Measurements from ENCODE around the gene OVOL3.

The OVOL3 gene

DNA sequence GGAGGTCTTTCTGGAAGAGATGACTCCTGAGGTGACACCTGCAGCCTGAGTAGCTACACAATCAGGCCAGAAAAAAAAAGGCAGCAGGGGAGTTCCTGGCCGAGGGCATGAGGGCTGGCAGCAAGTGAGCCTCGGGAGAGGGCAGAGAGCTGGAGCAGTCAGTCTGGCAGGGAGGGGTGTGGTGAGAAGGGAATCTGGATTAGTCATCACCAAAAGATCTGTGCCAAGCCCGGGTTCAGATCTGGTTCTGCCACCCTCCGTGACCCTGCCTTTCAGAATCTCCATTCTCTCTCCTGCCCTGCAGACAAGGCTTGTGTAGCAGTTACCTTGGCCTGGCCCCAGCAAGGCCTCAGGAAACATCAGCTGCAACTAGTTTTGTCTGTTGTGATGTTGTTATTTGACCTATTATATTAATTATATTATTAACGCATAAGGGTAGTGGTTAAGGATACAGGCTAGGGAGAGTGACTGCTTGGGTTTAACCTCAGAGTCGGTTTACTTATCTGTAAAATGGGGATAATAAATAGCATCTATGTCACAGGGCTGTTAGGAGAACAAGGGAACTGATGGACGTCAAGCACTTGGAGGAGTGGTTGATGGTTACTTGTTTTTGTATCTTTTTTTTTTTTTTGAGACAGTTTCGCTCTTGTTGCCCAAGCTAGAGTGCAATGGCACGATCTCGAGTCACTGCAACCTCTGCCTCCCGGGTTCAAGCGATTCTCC is 26.2 kb downstream of the OVOL3 start:
- peak; percentile 36 for DNase-seq

DNA sequence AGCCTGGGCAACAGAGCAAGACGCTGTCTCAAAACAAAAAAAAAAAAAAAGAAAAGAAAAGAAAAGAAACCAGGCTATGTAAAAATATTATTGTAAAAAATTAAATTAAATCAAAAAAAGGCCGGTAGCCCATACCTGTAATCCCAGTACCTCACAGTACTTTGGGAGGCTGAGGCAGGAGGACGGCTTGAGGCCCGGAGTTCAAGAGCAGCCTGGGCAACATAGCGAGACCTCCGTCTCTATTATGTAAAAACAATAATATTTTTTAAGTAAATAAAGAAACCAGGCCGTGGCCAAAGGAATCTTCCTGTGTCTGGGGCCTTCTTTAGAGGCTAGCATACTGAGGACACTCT is 28.2 kb downstream of the OVOL3 start:
- DNase-seq, result no peak

DNA sequence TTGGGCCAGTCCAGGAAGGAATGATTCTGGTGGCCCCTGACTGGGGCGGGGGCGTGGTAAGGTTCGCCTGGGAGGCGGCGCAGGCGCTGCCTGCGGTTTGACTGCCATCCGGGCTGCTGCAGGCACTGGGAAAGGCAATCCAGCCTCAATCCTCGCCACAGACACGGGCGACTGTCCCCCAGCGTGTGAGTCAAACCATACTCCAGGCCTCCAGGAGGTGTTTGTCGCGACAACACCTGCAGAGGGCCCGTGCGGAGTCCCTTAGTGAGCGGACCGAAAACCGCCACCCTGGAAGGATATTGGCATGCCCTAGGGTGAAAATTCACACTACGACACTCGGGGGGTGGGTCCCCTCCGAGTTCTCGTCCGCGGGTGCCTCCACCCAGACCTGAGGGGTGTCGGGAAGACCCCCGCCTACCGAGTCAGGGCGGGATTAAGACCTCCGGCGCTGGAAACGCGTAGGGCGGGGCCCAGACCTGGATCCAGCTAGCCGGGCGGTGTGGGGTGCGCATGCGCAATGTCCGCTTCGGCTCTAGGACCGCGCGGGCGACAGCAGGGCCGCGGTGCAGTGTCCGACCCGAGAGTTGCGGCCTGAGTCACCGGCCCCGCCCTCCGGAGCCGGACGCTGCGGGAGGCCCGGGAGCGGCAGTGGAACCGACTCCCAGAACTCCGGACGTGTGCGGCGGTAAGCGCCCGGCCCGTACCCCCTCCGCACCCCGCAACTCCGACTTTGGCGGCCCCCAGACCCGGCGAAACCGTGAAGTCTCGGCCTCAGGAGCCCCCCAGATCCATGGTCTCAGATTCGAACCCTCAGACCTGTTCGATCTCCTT is 28.7 kb downstream of the OVOL3 start, which contains the start of gene CAPNS1:
TSS of gene CAPNS1 (plus strand) at position 594 of the 831 bp plus-strand sequence. CDS start 946 bp downstream, outside the sequence.
- peak; percentile 87 for DNase-seq

DNA sequence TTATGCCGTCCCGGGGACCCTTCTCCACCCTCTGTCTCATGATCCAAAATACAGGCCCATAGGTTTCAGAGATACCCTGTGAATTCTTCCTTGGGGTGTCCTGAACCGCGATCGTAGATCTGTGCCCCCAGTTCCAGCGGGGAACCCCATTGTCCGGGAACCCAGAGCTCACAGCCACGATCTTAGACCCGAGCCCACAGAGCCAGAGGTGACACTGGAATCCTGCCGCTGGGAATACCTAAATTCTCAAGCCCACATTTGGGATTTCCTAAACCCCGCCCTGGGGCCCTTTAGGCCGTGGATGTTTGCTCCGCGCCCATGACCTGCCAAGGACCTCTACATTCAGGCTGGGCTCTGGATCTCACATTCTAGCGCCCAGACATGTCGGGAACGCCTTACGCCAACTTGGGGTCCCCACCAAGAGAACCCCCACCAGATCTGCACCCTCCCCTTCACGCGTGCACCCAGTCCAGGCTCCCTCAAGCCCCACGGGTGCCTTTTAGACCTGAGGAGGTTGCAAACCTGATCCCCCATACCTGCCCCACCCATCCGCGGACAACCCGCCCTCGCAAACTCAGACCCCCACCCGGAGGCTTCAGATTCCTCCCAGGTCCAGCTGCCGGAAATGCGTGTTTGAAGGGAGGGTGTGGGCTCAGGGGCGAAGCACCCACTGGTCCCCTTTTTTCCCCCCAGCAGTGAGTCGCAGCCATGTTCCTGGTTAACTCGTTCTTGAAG is 29.5 kb downstream of the OVOL3 start:
- peak; percentile 29 for DNase-seq

DNA sequence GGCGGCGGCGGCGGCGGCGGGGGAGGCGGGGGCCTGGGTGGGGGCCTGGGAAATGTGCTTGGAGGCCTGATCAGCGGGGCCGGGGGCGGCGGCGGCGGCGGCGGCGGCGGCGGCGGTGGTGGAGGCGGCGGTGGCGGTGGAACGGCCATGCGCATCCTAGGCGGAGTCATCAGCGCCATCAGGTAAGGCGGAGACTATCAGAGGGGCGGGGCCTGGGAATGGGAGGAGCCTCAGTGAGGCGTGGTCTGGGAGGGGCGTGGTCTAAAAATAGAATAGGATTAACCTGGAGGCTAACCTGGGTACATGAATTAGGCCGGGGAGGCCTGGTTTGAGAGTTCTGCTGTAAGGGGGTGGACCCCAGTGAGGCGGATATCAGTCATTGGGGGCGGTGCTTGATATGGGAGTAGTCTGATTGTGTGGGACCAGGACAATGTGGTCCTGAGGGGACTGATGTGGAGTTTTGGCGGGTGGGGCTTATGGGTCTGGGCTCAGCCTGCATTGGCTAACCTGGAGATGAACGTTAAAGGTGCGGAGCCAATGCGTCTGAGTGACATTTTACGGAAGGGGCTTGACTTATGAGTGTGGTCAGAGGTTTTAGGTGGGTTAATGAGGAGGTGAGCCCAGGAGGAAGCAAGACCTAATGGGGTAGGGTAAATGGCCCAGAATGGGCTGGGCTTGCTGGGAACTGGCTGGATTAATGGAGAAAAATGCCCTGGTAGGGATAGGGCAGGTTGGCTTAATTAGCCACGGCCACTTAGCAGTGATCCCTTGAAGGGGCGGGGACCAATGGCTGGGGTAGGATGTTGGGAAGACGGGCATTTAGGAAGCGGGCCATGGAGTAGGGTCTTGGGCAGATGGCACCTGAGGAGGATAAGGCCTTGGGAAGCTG is 30.3 kb downstream of the OVOL3 start:
- DNase-seq, result peak; percentile 33

DNA sequence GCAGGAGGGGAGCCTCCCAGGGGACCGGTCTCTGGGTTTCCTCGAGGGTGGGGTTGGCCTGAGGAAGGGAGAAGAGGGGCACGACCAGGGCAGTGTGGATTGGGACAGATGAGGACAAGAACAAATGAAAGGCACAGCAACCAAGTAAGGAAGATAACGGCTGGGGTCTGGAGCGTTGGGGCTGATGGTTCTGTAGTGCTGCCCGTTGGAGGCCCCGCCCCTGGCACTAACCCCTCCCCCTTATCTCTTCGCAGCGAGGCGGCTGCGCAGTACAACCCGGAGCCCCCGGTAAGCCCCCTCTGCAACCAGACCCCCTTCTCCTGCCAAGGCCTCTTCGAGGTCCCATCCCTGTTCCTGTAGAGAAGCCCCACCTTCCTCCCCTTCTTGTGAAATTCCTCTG is 31.1 kb downstream of the OVOL3 start:
- DNase-seq, result no peak

DNA sequence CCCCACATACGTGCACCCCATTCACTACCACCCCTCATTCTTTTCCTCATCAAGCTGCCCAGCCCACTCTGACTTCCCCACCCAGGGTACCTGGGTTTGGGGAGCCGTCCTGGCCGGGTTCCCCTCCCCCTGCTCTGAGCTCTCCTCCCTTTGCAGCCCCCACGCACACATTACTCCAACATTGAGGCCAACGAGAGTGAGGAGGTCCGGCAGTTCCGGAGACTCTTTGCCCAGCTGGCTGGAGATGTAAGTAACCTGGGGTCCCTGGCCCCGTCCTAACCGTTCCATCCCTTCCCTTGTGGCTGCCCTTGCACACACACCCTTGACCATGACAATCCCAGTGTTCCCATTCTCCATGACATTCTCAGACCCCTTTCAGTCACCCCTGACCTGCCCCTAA is 31.6 kb downstream of the OVOL3 start:
- DNase-seq, result no peak

DNA sequence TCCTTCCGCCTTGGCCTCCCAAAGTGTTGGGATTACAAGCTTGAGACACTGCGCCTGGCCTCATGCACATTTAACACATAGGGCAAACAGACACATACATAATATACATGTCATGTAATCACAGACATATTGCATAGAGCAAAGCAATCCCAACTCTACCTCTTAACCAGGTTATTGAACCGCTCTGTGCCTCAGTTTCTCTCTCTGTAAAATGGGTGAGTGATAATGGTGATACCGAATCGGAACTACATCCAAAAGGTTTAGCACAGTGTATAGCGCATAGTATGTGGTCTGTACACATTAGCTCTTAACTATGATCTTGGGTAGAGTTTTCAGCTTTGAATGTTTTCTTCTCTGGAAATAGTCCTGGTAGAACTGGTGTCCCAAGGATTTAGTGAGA is 33.7 kb downstream of the OVOL3 start:
- no peak for DNase-seq

DNA sequence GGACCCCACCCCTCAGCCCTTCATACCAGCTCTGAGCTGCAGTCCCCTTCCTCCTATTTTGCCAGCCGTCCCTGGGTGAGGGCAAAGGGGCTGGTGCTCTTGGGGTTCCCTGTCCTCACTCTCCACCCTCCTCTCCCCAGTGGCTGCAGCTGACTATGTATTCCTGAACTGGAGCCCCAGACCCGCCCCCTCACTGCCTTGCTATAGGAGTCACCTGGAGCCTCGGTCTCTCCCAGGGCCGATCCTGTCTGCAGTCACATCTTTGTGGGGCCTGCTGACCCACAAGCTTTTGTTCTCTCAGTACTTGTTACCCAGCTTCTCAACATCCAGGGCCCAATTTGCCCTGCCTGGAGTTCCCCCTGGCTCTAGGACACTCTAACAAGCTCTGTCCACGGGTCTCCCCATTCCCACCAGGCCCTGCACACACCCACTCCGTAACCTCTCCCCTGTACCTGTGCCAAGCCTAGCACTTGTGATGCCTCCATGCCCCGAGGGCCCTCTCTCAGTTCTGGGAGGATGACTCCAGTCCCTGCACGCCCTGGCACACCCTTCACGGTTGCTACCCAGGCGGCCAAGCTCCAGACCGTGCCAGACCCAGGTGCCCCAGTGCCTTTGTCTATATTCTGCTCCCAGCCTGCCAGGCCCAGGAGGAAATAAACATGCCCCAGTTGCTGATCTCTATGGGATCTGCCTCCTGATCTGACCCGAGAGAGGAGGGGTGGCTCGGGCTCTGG is 38.9 kb downstream of the OVOL3 start:
- DNase-seq, result no peak

DNA sequence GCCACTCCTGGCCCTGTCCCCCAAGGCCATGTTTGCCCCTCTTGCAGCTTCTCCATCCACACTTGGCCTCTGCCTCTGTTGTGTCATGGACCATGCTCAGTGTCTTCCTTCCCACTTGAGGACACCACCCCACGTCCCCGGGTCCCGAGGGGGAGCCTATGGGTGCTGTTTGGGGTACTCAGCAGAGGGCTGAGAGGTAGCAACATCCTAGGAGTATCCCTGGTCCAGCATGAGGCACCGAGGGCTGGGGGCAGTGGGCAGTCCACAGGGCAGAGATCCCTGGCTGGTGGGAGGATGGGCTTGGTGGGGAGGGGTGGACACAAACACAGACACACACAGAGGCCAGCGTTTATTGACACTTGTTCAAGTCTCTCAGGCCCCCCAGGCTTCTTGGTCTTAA is 39.6 kb downstream of the OVOL3 start:
- no peak for DNase-seq

DNA sequence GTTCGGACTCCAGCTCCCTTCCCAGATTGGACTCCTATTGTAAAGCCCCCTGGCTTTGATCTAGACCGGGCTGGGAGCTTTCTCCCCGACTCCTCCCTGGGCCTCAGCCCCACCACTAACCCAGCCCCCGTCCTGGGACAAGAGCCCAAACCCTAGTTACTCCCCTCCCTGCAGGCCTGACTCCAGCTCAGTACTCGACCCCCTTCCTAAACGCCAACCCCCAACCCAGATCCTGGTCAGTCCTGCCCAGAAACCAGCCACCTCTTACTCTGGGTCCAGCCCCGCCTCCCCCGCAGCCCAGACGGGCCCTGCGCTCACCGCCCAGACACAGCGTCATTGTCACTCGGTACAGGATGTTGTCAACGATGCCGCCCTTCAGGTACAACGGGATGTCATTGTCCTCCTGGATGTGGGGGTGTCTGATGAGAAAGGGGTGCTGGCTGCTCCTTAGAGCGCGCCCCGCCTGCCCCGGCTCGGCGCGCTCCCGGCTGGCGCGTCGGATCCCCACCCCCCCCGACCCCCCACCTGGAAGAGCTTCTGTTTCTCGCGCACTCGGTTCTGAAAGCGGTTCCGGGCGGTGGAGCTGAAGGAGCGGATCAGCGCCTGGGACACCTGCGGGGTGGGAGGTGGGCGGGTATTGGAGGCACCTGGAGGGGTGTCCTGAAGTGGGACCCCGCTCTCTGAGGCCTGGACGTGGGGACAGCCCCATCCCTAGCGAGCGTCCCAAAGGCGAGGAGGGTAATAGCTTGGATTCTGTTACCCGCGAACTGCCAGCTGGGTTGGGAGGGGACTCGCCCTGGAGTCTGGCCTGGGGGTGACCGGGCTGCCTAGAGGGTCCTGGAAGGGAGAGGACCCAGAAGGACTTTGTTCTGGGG is 40.4 kb downstream of the OVOL3 start:
- no peak for DNase-seq

DNA sequence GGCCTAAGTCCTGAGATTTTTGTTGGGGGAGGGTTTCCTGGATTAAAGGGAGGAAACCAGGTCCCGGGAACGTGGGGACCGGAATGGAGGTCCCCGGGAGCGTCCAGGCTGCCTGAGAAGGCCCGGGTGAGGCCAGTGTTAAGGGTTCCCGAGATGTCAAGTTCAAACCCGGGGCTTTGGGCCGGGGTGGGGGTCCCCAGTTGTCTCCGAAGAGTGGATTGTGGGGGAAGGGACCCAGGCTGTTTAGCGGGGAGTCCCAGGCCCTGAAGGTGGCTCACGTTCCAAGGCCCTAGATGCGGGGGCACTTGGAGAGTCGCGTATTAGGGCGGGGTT is 41.0 kb downstream of the OVOL3 start:
- DNase-seq, result no peak

DNA sequence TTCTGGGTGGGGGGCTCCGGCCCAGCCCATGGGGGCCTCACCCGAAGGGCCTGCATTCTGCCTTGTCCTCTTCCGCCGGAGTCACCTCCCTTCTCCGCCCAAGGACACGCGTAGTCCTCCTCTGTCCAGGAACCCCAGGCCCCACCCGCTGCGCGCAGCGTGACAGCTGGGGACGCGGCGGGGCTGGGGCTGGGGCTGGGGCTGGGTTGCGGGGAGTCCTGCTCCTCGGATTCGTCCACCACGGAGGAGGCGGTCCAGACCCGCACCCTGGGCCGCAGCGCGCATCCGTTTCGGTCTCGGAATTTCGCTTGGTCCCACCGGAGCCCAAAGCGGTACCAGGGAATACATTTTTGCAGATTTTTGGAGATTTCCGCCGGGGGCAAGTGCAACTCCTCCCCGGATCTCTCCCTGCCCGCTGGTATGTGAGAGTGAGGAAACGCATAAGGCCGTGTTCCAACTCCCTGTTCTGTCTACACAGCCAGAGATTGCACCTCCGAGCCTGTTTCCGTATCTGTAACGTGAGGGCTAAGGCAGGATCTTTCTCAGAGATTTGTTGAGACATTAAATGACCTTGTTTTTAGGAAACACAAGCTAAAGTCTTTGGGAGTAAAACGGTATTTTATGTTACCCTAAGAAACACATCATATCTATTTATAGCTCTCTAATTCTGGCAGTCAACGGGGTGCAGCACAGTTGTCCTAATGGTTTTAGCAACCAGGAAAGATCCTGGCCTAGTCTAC is 41.6 kb downstream of the OVOL3 start, which contains the start of gene COX7A1:
TSS of gene COX7A1 (minus strand) at position 96 of the 740 bp plus-strand sequence. CDS start at position 56, 40 bp downstream.
- DNase-seq, result no peak

DNA sequence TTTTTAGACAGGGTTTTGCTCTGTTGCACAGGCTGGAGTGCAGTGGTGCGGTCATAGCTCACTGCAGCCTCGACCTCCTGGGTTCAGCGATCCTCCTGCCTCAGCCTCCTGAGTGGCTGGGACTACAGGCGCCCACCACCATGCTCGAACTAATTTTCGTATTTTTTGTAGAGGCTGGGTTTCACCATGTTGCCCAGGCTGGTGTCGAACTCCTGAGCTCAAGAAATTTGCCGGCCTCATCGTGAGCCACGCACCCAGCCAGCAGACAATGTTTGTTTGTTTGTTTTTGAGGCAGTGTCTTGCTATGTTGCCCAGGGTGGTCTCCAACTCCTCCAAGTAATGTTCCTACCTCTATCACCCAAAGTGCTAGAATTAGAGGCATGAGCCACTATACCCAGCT is 42.2 kb downstream of the OVOL3 start:
- DNase-seq, result no peak

DNA sequence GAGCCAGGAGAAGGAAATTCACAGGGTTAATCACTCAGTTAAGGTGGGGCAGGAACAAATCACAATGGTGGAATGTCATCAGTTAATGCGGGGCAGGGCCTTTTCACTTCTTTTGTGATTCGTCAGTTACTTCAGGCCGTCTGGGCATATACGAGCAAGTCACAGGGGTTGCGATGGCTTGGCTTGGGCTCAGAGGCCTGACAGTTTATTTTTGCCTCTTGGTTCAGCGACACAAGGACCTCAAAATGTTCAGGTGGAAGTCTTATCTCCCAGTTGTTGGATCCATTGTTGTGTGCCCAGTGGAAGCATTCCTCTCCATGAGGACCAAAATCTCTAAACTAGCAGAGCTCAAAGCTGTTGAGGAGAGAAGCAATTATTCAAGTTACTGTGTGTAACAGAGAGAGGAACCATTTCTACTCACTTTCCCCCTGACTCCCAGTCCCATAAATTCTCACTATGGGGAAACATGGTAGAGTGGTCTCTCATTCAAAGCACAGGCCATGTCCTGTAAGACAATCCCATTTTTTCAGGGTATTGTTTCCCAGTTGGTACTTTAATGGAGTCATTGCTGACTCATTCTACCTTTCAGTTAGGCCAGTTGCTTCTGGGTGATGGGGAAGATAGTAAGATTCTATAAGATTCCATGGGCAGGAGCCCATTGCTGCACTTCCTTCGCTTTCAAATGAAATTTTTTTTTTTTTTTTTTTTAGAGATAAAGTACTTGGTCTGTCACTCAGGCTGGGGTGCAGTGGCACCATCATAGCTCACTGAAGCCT is 50.1 kb downstream of the OVOL3 start:
- DNase-seq, result no peak

Measured in DMS 273 treated with DMSO at 0.1 percent for 48 hours (cell line).